HG03097 (cell line): ENCODE data around the gene PASD1.
"Not testable (repeated sequence)": the region's sequence is repeated elsewhere in the genome, so short reads cannot be mapped to it uniquely, and the experiment has no call there.

Source experiments
- ATAC-seq: cut with Tn5 transposase; IDR thresholded peaks from one replicate; pipeline ENCODE4 v1.9.1; 2021; ENCODE audit not compliant: unreplicated experiment, low FRiP score

PASD1 gene

DNA sequence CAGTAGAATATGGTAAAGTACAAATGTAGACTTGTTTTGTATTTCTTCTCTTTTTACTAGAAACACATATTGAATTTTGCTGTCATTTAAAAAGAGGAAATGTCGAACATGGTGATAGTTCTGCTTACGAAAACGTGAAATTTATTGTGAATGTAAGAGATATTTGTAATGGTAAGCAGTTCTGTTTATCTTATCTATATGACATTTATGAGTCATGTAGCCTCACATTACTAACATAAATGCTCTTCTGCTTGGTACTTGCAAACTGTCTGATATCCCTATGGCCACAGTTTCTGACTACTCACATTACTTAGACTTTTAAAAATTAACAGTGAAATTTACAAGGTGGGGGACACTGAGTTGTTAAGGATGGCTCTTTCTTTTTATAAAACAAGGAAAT is 57.9 kb downstream of the PASD1 start:
- no peak for ATAC-seq

GRCh38 chrX:151624677-151625076 is 61.2 kb downstream of the PASD1 start:
- no peak for ATAC-seq

- ATAC-seq: no peak
Measured at GRCh38 chrX:151631822-151632221, 68.3 kb downstream of the PASD1 start.

- ATAC-seq: no peak
Measured at GRCh38 chrX:151633157-151633556, 69.7 kb downstream of the PASD1 start.

DNA sequence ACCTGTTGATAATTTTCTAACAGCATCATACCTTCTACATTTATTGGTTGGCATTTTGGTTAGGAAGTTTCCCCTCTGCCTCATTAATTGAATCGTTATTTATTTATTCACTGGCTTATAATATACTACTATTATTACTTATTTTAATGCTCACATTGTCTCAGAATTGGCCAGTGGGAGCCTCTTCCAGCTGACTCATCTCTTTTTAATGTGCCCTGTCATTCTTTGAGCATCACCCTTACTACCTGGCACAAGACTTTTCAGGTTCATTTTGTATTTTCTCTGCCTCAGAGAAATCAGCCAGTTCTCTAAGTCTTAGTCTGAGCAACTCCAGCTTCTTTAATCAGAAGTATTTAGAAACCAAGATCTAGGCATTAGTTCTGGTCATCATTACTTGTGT is 71.5 kb downstream of the PASD1 start:
- ATAC-seq: no peak

GRCh38 chrX:151641564-151641963 is 78.1 kb downstream of the PASD1 start:
- ATAC-seq: no peak

DNA sequence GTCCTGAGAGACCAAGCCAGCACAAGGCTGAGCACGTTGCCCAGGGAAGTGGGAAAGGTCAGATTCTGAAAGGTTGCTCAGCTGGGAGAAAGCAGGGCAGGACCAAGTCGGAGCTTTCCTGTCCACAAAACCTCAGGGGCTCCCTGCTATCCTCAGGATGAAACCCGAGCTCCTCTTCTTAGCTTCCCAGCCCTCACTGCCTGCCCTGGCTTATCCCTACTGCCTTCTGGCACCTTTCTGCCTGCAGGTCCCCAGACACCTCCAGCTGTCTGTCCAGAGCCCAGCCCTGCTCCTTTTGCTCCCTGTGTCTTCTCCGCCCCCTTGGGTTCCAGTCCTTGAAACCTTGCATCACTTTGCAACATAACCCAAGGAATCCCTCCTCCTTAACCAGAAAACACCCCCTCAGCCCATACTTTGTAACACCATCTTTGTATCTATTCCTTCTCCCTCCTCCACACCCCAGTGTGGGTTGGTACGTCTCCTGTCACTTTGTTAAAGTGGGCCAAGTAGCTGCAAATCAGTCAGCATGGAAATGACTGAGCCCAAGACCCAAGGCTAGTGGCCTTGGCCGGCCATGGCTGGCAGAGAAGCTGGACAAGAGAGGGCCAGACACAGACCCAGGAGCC is 111.8 kb downstream of the PASD1 start:
- ATAC-seq: no peak

DNA sequence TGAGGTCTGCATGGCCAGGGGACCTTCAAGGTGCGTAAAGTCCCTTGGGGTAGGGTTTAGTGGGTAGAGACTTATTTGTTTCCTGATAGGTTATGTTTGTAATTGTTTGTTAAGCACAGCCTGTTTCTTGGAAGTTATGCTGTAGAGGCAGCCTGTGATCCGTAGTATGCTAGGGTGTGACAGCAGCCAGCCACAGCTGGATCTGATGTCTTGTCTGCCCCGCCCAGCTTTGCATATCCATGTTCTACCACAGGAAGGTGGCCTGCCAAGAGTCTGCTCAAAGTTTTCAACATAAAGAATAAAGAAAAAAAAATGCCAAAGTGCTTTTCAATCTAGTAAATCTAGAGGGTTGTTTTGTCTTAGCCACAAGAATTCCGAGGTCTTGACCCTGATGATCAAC is 112.7 kb downstream of the PASD1 start:
- no peak for ATAC-seq

DNA sequence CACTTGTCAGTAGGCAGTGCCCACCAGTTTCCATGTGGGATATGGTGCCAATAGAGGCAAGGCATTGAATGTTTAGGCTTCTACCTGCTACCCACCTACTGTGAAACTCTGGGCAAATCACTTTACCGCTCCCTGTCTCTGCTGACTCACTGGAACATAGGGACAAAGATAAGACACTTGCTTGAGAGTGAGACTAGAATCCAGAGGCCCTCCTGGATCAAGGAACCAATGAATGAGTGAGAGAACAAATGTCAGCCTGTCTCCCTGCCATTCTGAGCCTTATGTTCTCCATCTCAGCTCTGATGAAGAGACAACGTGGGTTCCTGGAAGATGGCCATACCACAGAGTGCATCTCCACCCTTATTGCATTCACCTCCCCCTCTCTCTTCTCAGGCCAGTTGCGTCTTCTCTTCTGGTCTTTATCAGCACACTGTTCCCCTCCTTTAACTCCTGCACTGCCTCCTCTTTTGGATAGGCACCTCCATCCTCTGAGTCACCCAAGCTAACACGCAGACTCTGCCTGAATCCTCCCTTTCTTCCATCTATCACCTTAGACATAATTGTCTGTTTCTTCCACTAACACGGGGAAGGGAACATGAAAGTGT is 116.4 kb downstream of the PASD1 start:
- ATAC-seq: no peak

DNA sequence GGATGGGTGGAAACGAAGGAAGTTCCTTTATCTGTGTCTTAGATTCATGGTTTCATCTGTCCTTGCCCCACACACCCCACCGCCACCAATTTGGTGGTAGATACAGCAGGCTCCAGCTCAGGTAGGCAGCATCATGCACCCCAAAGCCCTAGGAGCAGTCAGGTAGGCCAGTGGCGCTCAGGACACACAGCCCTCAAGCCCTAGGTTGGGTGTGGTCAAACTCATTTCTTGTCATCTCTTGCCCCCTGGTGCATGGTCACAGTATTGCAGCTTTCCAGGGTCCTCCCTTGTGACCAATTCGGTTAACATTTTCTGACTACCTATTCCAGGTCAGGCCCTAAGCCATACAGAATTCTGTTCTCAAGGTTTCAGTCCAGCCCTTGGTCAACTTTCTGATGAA is 117.3 kb downstream of the PASD1 start:
- peak; percentile 83 for ATAC-seq

DNA sequence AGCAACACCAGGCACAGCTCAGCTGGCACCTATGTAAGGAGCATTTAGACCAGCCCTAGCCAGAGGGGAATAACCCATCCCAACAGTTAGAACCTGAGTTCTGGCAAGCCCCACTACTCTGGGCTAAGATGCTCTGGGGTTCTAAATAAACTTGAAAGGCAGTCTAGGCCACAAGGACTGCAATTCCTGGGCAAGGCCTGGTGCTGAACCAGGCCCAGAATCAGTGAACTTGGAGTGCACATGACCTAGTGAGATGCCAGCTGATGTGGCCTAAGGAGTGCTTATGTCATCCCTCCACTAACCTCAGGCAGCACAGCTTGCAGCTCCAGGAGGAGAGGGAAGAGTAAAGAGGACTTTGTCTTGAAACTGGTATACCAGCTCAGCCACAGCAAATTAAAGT is 124.2 kb downstream of the PASD1 start:
- no peak for ATAC-seq

DNA sequence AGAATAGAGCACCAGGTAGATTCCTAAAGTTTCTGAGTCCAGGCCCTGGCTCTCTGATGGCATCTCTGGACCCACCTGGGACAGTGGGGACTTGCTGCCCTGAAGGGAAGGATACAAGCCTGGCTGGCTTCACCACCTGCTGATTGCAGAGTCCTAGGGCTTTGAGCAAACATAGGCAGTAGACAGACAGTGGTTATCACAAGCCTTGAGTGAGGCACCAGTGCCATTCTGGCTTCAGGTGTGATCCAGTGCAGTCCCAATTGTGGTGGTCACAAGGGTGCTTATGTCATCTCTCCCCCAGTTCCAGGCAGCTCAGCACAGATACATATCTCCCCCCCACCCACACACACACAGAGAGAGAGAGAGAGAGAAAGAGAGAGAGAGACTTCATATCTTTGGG is 125.2 kb downstream of the PASD1 start:
- no peak for ATAC-seq

DNA sequence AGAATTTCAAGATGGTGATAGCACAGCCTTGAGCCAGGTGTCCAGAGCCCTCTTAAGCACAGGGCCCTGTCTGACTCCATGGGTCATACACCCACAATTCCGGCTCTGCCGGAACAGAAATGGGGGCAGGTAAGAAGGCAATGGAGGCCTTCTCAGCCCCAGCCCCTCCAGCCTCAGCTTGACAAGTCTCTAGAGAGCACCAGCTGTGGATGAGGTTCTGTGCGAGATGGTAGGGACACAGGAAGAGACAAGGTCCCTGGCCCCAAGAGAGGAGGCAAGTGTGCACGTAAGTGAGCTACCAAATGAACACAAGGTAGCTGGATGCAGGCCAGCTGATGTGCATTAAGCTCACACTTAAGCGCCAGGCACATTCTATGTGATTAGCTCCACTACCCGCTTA is 129.3 kb downstream of the PASD1 start:
- ATAC-seq: no peak

- ATAC-seq: no peak
Measured at GRCh38 chrX:151694121-151694520, 130.6 kb downstream of the PASD1 start.

- ATAC-seq: no peak
Measured at GRCh38 chrX:151694661-151695582, 131.4 kb downstream of the PASD1 start, which contains the start of gene PRRG3. TSS of gene PRRG3 (plus strand) at chrX:151695458. CDS start at chrX:151698815, 3,357 bp downstream.

DNA sequence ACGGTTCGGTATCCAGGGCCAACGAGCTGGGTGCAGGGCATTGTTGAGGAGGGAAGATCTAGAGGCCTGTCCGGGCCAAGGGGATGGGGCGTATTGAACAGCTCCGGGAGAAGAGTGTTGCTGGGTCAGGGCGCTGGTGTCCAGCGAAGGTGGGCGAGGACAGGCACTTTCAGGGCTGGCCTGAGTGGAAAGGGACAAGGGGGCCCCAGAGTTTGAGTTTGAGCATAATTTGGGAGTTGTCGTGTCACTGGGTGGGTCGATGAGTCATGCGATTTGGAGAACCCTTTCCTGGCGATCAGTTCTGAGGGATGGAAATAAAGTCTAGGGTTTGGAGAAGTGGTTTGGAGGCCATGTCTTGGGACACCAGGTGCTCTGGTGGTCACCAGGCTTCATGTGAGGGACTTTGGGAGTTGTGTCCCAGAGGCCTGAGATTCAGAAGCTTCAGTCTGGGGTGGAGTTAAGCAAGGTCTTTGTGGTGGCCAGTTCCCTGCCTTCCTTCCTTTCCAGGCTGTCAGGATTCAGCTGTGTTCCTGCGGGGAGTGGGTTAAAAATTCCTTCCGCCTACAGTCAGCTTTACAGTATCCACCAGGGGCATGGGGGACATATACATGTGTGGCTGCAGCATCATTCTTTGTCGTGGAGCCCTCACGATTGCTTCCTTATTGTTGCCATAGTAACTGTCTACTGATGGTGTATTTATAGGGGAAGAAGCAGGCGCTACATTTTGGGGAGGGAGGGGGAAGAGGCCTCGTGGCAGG is 132.3 kb downstream of the PASD1 start:
- no peak for ATAC-seq

DNA sequence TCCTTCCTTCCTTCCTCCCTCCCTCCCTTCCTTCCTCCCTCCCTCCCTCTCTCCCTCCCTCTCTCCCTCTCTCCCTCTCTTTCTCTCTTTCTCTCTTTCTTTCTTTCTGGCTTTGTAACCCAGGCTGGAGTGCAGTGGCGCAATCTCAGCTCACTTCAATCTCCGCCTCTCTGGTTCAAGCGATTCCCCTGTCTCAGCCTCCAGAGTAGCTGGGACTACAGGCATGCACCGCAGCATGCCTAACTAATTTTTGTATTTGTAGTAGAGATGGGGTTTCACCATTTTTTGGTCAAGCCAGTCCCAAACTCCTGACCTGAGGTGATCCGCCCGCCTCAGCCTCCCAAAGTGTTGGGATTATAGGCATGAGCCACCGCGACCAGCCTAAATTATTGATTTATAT is 133.6 kb downstream of the PASD1 start:
- not testable (repeated sequence) for ATAC-seq

DNA sequence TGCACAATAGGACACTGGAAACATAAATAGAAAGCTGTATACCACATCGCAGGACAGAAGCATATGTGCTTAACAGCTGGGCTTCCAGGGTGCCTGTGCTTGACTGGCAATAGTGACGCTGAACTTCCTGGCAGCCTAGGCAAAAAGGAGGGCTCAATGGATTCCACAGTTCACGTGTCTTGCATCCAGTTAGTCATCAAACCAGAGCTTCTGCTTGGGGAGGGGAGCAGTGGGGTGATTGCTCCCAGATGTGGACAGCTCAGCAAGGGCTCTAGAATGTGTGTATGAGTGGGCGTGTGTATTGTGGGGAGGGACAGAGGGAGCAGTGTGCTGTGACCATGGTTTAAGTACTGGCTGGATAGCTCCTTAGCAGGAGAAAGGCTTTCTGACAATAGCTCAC is 134.0 kb downstream of the PASD1 start:
- no peak for ATAC-seq

- no peak for ATAC-seq
Measured at GRCh38 chrX:151698485-151698884, 135.0 kb downstream of the PASD1 start.

- no peak for ATAC-seq
Measured at GRCh38 chrX:151699746-151700145, 136.3 kb downstream of the PASD1 start.

- no peak for ATAC-seq
Measured at GRCh38 chrX:151700581-151700980, 137.1 kb downstream of the PASD1 start.
